Melanocyte of skin (primary cell): Measurements from ENCODE around the gene GOLGA6L22. TPM values are rescaled to one million over a fixed set of nuclear protein-coding genes. Genes with fewer than 3 reads are reported as not detected.

Experiments
- small RNA-seq, 2 donors: library from RNA; depleted of rRNA; stranded (forward); fragments of <200 nt; gene quantifications; one replicate each; pipeline ENCODE3, GENCODE V24; 2012
- total RNA-seq, 2 donors: library from RNA; depleted of rRNA; stranded (reverse); fragments of >200 nt; gene quantifications; 2 replicates each; pipeline ENCODE4 v1.2.3, GENCODE V29; 2012

Gene GOLGA6L22, protein sequence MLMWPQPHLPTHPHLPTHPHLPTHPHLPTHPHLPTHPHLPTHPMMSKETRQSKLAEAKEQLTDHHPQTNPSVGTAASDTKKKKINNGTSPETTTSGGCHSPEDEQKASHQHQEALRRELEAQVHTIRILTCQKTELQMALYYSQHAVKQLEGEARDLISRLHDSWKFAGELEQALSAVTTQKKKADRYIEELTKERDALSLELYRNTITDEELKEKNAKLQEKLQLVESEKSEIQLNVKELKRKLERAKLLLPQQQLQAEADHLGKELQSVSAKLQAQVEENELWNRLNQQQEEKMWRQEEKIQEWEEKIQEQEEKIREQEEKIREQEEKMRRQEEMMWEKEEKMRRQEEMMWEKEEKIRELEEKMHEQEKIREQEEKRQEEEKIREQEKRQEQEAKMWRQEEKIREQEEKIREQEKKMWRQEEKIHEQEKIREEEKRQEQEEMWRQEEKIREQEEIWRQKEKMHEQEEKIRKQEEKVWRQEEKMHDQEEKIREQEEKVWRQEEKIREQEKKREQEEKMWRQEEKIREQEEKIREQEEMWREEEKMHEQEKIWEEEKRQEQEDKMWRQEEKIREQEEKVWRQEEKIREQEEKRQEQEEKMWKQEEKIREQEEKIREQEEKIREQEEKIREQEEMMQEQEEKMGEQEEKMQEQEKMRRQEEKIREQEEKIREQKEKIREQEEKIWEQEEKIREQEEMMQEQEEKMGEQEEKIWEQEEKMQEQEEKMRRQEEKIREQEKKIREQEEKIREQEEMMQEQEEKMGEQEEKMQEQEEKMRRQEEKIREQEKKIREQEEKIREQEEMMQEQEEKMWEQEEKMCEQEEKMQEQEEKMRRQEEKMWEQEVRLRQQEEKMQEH
- total RNA-seq: not detected

GRCh38 chr15:22458603-22459002 lies at the start of gene GOLGA6L22:
Gene GOLGA6L22 (plus strand): TSS chr15:22458903. CDS start chr15:22458994, 91 bp downstream.

Small RNA genes lying within 50 kb of the gene (small RNA-seq; reads per million reads assigned to genes)
- 0 reads per million in 2 donors for gene RN7SL545P
